ENCODE measurements around the gene SYCN. TPM values are rescaled to one million over a fixed set of nuclear protein-coding genes. Genes with fewer than 3 reads are reported as not detected.
"Not testable (repeated sequence)": the region's sequence is repeated elsewhere in the genome, so short reads cannot be mapped to it uniquely, and the experiment has no call there.

SYCN gene
- total RNA-seq, 4 donors from 2014 or later = not detected

- intact Hi-C loops (cut with DNase I; ENCODE audit: low total_unique reads) = no loop called here
- Histone ChIP-seq H3K4me1 (no peaks in the 10 kb centered on the region), H3K27ac (no peak within 1 kb of the TSS), H3K4me3 (no peak within 1 kb of the TSS), H3K9me3 (no peaks in the 10 kb centered on the region), H3K36me3 (no peaks in the 10 kb centered on the region), H3K27me3 (no peaks in the 10 kb centered on the region)
- no peak for DNase-seq
- no peak for TF ChIP-seq CTCF (IDR thresholded peaks at IDR 0.05)
- no peak for TF ChIP-seq POLR2A (IDR thresholded peaks at IDR 0.05)
Observed at GRCh38 chr19:39248806-39249205, 44.7 kb upstream of the SYCN start, which contains the start of gene IFNL4. Gene IFNL4 (minus strand): TSS chr19:39248856.

- intact Hi-C loops (cut with DNase I; ENCODE audit: low total_unique reads) = no loop called here
- Histone ChIP-seq H3K27me3 (no peaks in the 10 kb centered on the region), H3K36me3 (no peaks in the 10 kb centered on the region), H3K4me3 (no peak overlapping the region), H3K4me1 (no peaks in the 10 kb centered on the region), H3K27ac (no peak overlapping the region), H3K9me3 (no peaks in the 10 kb centered on the region)
- no peak for TF ChIP-seq CTCF (IDR thresholded peaks at IDR 0.05)
- DNase-seq = no peak
Observed at GRCh38 chr19:39247701-39248664, 43.9 kb upstream of the SYCN start.

GRCh38 chr19:39246951-39247669 lies 43.0 kb upstream of the SYCN start:
- TF ChIP-seq POLR2A (IDR thresholded peaks at IDR 0.05) (no peak), CTCF (IDR thresholded peaks at IDR 0.05) (no peak)

GRCh38 chr19:39245166-39245565 lies 41.1 kb upstream of the SYCN start:
- H3K4me1 ChIP-seq; intact Hi-C loops (cut with DNase I; ENCODE audit: low total_unique reads); H3K27me3 ChIP-seq; H3K9me3 ChIP-seq; H3K27ac ChIP-seq; H3K4me3 ChIP-seq; DNase-seq; H3K36me3 ChIP-seq: not testable (repeated sequence)

More at GRCh38 chr19:39246951-39247669, 43.0 kb upstream of the SYCN start:
- Histone ChIP-seq H3K9me3 (no peaks in the 10 kb centered on the region), H3K36me3 (no peaks in the 10 kb centered on the region), H3K4me1 (no peaks in the 10 kb centered on the region), H3K27ac (no peak overlapping the region), H3K27me3 (no peaks in the 10 kb centered on the region), H3K4me3 (no peak overlapping the region)
- no peak for DNase-seq
- intact Hi-C loops (cut with DNase I; ENCODE audit: low total_unique reads) = no loop called here

GRCh38 chr19:39244410-39245100 lies 40.5 kb upstream of the SYCN start, which contains the start of gene IFNL3:
Gene IFNL3 (minus strand): TSS chr19:39245006. CDS start chr19:39244967, 39 bp downstream.
- H3K27ac ChIP-seq; intact Hi-C loops (cut with DNase I; ENCODE audit: low total_unique reads); DNase-seq; H3K4me3 ChIP-seq; H3K4me1 ChIP-seq; H3K36me3 ChIP-seq; H3K27me3 ChIP-seq; H3K9me3 ChIP-seq: not testable (repeated sequence)

GRCh38 chr19:39243741-39244140 lies 39.7 kb upstream of the SYCN start:
- H3K4me3 ChIP-seq; DNase-seq; H3K4me1 ChIP-seq; H3K36me3 ChIP-seq; H3K9me3 ChIP-seq; H3K27me3 ChIP-seq; intact Hi-C loops (cut with DNase I; ENCODE audit: low total_unique reads); H3K27ac ChIP-seq: not testable (repeated sequence)

Data from uterus (tissue), 4 donors.